Middle frontal gyrus (tissue), 1 donor: ENCODE measurements around the gene PNPLA5.
"Not testable (repeated sequence)": the region's sequence is repeated elsewhere in the genome, so short reads cannot be mapped to it uniquely, and the experiment has no call there.

Experiments
- DNase-seq: peaks from one replicate; pipeline ENCODE4 v3.0.0-alpha.2; 2015; ENCODE audit warnings: low spot score; ENCODE audit errors: extremely low spot score

Gene PNPLA5

DNA sequence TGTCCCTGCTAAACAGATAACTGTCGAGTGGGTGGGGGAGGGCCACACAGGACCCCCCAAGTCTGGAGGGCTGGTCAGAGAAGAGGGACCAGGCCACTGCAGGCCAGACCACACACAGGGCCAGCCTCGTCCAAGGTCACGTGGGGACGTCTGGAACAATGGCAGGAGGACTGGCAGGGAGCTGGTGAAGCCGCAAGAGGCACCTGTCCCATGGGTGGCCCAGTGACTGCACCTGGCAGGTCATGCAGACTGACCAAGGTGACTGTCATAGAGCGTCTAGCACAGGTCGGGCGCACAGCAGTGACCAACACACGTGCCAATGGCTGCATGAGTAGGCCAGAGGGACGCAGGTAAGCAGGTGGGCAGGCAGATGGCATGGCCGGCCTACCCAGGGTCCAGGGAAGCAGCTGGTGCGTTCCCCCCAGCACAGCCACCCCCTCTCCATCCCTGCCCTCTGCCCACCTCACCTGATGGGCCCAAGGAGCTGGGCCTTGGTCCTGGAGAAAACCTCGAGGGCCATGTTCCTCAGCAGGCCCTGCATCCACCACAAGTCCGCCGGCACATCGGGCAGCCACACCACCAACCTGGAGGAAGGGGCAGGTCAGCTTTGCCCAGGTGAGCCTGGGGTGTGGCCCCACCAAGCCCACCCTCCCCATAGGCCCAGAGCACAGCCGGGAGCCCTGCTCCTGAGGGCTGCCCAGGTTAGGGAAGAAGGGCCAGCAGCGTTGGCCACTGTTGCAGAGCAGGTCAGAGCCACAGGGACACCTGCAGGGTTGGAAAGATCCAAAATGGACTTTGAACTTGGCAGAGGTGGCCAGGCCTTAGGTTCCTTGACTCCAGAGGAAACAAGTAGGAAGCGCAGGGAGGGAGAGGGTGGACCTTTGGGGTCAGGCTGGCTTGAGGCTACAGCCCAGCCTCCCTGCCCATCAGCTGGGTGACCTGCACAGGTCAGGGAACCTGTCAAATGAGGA, 10.4 kb downstream of the PNPLA5 start:
- no peak for DNase-seq

DNA sequence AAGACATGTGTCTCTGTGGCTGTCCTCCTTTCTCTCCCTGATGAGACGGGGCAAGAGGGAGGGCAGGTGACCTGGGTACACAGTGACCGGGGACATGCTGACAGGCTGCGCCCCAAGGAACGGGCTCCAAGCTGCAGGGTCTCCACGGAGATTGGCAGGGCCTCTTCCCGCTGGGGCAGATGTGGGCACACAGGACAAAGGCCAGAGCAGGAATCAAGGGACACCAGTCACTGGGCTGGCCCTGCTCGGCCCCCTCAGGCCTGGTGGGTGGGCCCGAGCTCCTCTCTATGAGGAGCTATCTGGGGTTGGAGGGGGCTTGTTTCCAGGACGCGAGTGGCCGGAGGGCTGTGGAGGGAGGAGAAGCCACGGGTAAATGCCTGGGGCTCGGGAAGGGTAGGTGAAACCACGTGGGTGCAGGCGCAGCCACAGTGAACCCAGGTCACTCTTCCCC, 11.2 kb downstream of the PNPLA5 start:
- DNase-seq, result no peak

DNA sequence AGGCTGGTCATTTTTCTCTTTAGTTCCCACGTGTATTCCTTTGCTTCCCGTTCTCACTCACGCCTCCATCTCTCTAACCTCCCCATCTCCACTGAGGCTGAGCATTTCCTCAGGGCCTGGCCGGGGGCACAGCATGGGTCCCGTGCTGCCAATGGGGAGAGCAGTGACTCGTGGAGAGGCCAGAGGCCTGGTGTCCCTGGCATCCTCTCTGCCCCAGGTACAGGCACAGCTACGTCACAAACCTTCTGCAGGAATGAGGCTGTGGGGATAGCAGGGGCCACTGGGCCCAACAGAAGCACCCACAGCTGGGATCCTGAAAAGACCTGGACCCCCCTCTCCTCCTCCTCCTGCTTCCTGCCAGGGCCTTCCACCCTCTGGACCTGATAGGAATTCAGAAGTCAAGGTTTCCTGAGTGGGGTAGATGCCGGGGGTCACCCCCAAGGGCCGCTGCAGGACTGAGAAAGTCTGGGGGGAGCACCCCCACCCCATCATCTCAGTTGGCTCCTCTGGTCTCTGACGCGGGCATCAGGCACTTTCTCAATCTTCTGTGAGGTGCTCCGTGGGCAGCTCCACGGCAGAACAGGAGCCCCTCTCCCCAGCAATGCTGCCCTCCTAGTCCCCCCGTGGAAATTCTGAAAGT, 11.8 kb downstream of the PNPLA5 start:
- no peak for DNase-seq

DNA sequence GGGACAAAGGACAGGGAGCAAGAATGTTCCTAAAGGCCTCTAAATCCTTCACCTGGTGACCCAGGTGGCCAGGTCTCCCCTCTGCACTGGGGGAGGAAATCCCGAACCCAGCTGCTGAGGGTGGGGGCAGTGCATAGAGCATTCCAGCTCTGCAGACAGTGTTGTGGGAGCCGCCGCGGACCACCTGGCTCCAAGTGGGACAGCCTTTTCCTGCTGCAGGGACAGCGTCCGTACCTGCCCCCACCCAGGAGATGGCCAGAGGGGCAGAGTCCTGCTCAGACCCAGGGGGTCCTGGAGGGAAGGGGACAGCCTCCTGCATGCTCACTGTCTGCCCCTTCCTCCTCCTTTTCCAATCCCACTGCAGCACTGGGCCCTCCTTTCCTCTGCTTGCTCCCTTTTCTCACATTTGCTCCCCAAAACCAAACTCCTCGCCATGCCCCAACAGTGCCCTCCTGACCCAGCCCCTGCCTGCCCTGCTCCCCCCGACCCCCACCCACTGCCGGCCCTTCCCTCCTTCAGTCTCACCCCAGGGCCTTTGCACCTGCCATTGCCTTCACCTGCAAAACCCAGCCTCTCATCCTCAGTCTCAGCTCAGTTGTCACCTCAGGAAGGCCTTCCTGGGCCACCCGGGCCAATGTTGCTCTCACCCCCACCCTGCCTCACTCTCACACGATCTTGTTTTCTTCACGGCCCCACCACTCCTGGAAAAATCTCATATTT, 12.8 kb downstream of the PNPLA5 start:
- no peak for DNase-seq

DNA sequence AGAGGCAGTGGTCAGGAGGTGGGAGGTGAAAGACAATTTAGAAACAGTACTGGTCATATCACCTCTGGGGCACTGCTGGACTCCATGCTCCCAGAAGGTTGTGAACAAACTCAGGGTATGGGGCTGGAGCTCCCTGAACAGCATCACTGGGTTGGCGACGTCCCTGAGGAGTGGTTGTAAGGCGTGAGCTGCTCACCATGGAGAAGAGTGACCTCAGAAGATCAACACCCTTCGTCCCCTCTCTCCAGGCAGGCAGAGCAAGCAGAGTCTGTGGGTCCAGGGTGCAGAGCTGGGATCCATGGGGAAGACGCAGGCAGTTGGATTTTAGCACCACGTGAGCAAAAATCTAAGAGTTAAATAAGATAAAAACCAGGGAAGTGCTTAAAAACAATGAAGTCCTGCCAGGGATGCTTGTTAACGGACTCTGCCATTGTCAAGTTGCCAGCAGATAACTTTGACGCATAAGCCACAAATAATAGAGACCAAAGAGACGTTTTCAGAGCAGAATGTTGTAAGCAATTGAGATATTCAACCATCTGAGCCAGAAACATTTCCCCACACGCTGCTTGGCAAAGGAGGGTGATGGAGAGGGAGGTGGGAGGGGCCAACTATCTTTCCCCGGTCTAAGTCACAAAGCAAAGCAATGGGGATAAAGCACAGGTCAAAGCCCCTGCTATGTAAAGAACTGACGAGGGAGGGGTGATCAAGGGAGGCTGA, 13.6 kb downstream of the PNPLA5 start:
- DNase-seq, result no peak

DNA sequence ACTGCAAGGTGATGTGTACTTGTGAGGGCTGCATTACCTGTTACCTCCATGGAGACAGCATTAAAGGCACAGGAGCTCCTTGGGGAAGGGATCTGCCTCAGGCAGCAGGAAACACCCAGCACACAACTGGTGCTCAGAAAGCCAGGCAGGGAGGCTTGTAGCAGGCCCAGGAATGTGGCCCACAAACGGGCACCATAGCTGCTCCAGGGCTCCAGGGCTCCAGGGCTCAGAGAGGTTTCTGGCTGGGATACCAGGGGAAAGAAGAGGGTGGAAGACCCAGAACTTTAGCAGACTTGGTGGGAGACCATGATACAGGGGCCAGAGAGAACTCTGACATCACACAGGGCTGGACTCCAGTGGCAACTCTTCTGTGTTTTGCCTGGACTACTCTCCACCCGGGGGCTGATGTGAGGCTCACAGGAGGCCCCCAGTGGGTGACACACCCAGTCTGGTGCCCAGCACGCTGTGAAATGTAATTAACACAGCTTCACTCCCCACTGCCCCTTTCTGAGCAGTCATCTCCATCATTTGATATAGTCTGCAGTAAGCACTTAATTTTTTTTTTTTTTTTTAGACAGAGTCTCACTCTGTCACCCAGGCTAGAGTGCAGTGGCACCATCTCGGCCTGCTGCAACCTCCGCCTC, 14.8 kb downstream of the PNPLA5 start:
- DNase-seq, result no peak

DNA sequence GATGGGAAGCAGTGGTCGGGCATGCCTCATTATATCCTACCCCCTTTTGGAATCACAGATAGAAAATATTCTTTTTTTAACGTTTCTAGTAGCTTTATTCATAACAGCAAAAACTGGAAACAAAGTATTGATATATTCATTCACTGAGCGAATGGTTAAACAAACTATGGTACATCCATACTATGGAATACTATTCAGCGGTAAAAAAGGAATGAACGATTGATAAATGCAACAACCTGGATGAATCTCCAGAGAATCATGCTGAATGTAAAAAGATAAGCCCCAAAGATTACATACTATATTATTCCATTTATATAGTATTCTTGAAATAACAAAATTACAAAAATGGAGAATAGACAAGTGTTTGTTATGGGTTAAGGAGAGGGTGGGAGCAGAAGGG, 22.0 kb downstream of the PNPLA5 start:
- DNase-seq, result no peak

DNA sequence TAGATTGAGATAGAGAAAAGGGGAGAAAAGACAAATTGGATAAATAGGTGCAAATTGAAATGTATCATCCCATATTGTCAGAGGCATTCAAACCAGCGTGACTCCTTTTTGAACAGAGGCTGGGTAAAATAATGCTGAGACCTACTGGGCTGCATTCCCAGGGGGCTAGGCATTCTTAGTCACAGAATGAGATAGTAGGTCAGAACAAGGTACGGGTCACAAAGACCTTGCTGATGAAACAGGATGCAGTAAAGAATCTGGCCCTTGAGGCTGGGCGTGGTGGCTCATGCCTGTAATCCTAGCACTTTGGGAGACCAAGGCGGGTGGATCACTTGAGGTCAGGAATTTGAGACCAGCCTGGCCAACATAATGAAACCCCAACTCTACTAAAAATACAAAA, 22.8 kb downstream of the PNPLA5 start:
- DNase-seq, result not testable (repeated sequence)

DNA sequence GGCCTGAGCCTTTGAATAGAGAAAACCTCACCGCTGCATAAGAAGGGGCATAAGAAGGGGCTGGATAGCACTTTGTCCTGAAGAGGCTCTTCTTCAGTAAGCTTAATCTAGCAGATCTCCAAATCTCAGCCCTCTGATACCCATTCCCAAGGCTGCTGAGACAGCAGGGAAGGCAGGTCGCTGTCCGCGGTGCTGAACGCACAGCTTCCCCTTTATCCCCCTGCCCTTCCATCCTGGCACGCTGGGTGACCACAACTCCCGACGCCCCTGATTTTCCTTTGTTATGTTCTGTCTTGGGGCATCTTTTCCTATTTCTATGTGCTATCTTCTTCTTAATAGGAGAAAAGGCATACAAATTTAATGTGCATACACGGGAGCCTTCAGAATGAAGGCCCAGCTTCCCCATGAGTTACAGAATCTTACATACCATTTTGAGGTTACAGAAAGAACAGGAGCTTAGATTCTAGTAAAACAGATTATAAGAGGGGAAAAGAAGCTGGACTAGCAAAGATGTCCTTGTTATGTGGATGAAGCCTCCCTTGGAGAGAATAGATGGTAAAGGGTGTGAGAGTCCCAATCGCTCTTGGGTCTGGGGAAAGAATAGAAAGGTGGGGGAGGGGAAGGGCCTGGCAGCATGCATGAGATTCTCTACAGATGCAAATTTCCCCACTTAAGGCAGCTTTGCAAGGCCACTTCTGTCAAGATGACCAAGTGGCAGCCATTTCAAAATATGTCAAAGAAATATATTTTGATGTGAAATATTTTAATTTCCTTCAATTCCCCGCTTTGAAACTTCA, 23.8 kb downstream of the PNPLA5 start:
- no peak for DNase-seq

DNA sequence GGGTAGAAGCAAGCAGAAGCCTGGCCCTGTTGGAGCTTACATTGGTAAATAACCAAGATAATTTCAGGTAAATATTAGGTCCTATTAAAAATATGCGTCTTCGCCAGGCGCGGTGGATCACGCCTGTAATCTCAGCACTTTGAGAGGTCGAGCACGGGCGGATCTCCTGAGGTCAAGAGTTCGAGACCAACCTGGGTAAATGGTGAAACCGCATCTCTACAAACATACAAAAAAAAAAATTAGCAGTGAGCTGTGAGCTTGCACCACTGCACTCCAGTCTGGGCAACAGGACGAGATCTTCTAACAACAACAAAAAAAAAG, 29.0 kb downstream of the PNPLA5 start:
- no peak for DNase-seq

DNA sequence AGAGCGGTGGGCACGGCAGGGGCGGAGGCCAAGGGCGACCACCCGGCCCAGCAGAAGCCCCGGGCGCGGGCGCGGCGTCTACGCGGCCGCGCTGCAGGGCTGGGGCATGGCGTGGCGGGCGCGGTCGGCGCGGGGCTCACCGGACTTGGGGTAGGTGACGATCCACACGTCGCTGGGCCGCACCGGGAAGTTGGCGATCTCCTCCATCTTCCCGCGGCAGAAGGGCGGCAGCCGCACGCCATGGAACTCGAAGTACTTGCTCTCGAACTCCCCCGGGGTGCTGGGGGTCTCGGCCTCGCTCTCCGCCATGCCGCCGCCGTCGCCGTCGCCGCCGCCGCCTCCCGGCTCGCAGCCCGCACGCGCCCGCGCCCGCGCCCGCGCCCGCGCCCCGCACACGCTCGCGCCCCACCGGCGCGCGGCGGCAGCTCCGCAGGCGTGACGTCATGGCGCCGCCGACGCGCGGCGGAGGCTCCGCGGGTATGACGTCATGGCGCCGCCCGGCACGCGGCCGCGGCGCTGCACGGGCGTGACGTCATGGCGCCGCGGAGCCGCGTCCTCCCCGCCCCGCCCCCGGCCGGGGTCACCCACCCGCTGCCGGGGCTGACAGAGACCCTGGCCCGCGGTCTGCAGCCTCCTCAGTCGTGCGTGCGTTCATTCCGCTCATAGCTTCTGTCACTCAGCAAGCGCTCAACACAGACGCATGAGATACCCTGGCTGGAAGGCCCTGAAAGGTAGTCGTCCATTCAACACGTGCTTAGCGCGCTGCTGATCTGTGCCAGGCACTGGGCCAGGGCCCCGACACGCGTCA, 29.5 kb downstream of the PNPLA5 start, which contains the start of gene SULT4A1:
SULT4A1 (minus strand) TSS at position 440 of the 808 bp plus-strand sequence; CDS start at position 309, 131 bp downstream.
- peak; percentile 6 for DNase-seq

DNA sequence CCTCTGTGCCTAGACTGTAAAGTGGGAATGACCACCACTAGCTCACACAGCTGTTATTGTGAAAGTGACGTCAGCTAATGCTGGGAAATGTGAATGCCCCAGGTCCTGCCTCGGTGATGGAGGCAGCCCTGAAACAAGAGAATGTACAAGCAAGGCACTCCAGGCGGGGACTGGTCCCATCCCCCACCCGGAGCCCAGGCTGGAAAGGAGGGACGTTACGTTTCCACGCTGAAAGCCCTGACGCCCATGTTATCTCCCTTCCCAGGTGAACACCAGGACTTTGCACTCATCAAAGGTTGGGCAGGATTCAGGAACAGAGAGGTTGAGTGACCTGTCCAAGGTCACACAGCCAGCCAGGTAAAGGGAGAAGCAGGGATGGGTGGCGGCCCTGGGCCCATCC, 30.3 kb downstream of the PNPLA5 start:
- no peak for DNase-seq

DNA sequence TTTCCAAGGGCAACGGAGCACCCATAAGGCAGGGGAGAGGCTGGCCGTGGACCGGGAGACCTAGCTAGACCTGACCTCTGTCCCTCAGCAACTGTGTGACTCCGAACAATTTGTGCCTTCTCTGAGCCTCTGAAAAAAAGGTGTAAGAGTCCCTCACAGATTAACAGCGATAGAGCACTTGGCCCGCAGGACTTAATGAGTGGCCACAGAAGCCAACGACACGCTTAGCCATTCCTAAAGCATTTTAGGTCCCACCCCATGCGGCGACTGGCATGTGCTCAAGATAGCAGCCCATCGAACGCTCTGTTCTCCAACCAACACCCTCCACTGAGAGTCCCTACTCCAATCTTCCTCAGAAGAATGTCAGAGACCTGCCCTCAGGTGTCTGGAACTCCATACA, 31.0 kb downstream of the PNPLA5 start:
- no peak for DNase-seq

DNA sequence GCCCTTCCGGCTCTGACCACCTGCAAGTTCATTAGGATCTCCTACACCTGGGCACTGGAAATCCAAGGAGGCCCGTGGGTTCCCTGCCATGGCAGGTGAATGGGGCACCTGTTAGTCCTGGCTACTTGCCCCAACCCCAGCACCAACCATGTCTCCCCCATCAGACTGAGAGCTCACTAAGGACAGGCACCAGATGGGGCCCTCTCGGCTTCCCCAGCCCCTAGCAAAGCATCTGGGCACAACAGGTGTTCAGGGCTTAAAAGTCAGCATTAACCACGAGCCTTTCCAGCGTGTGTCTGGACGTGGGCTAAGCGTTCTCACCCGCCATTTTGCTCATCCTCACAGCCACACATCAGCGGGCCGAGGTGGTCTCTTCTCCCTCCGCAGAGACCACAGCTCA, 31.7 kb downstream of the PNPLA5 start:
- no peak for DNase-seq

DNA sequence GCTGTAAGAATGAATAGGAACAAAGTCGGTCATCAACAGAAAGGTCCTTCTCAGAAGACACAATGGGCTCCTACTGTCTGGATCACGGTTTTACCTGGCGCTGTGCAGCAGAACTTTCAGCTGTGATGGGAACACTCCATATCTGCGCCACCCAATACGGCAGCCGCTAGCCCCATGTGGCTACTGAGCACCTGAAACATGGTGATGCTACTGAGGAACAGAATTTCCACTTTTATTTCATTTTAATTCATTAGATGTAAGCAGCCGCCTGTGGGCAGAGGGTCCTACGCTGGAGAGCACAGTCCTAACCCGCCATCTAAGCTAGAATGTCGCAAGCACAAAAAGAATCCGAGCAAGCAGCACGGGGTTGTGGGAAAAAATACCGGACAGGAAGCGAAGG, 32.2 kb downstream of the PNPLA5 start:
- no peak for DNase-seq

DNA sequence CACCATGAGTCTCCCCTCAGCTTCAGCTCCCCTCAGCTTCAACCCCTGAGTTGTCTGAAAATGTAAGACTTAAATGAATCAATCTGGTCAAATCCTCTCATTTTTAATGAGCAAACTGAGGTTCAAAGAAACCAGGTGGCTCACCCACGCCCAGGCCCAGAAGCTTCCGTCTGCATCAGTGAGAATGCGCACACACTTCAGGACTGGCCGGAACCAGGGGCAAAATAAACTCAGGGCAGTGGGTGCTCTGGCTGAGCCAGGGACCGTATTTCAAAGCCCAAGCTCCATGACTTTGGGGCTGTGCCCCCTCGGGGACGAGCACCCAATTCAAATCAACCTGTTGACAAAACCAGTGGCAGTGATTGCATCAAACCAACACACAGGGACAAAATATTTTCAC, 32.6 kb downstream of the PNPLA5 start:
- no peak for DNase-seq

DNA sequence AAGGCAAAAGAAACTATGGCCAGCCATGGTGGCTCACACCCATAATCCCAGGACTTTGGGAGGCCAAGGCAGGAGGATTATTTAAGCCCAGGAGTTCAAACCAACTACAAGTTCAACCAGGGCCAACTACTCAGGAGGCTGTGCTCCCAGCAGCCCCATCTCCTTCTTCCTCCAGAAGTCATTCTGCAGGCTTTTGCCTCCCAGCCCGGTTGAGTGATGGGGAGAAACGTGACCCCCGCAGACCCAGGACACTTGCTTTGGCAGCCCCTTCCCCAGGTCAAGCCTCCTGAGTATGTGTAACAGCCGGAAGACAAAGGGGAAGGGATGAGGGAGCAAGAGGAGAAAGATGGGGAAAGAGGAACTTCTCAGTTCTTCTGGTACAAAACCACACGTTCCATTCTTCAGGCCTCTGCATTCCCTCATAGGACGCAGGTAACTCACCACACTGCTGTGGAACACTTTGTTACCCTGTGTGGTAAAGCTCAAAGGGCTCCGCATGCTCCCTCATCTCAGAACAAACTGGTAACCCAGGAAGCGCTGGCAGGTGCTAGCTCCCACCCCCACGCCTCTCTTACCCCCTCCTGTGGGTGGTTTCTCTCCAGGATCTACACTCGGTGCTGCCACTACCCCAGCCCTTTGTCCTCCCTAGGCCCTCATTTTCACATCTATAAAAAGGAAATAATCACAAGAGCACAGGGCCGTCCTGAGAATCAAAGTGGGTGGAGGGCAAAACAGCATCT, 33.5 kb downstream of the PNPLA5 start:
- no peak for DNase-seq

DNA sequence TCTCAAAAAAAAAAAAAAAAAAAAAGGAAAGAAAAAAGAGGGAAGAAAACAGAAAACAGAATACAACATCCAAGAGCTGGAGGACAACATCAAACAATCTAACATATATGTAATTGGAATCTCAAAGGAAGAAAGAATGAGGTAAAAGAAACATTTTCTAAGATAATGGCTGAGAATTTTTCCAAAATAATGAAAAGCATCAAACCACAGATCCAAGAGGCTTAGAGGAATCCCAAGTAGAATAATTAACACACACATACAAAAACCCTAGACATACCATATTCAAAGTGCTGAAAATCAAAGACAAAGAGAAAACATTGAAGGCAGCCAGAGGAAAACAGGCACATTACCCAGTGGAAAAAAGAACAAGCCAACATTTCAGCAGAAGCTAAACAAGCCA, 34.4 kb downstream of the PNPLA5 start:
- DNase-seq, result no peak

DNA sequence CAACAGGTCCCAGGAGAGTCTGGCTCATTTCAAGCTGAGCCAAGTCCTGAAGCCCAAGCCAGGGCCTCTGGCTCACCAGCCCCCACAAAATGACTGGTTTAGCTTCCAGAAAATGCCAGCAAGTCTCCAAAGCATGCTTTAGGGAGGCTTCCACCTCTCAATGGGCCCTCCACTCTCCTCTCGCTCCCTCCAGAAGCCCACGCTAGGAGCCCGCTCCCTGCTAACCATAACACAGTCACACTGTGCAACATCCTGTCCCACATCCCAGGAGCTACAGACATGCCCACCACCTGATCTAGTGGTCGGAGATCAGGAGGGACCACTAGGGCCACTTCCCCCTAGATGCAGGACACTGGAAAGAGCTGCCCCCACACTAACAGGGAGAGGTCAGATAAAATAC, 36.4 kb downstream of the PNPLA5 start:
- DNase-seq, result no peak
